SK-N-SH (cell line): ENCODE data around the gene SRM. TPM values are rescaled to one million over a fixed set of nuclear protein-coding genes. Genes with fewer than 3 reads are reported as not detected.
A peak's percentile ranks its signal among the peaks of the same experiment; 100 is the strongest.

Experiments
- CTCF ChIA-PET: fragments of 300-600, 350-600 bp; formaldehyde crosslinking; extraction: SDS; loops from one replicate; lab custom pipeline; 2021; lab: Yijun Ruan, JAX
- POLR2A ChIA-PET: fragments of 350-600 bp; sonication (Branson Sonifier 250); formaldehyde crosslinking; extraction: SDS; loops from one replicate; lab custom pipeline; 2020; ENCODE audit warnings: antibody characterized with exemption, inconsistent platforms; lab: Yijun Ruan, JAX
- DNase-seq: peaks from one replicate; pipeline ENCODE4 v3.0.0; 2012
- H2AFZ ChIP-seq: fragments of 200-600 bp; sonication (generic); 2 replicates; pipeline ENCODE4 v1.8.1; 2016; ENCODE audit warnings: antibody characterized with exemption, mild to moderate bottlenecking, low read depth
- H3F3A ChIP-seq: fragments of 200-600 bp; sonication (generic); replicated peaks from 2 replicates; pipeline ENCODE3; 2016; ENCODE audit warnings: antibody characterized with exemption, mild to moderate bottlenecking; ENCODE audit not compliant: insufficient read depth
- H3K27ac ChIP-seq, 2 experiments: fragments of 200-500 bp in 1 of 2; fragments of 200-600 bp in 1 of 2; sonication (Bioruptor generic) in 1 of 2; sonication (generic), shearing (Covaris generic) in 1 of 2; 2 replicates each; pipeline versions ENCODE4 v1.5.1 to v1.6.1; 2014 to 2016; ENCODE audit warnings: low read depth in 2 of 2, inconsistent platforms in 1 of 2, low read length in 1 of 2, mild to moderate bottlenecking in 1 of 2, mixed read lengths in 1 of 2
- H3K27me3 ChIP-seq: fragments of 200-600 bp; sonication (generic), shearing (Covaris generic); 2 replicates; pipeline ENCODE4 v1.6.1; 2016; ENCODE audit warnings: mixed run types; ENCODE audit not compliant: insufficient read depth
- H3K36me3 ChIP-seq, 2 experiments: fragments of 200-500 bp in 1 of 2; fragments of 200-600 bp in 1 of 2; sonication (Bioruptor generic) in 1 of 2; sonication (generic) in 1 of 2; replicated peaks in 1 of 2; 2 replicates each; pipeline versions ENCODE3 to v1.5.1; 2014 to 2016; ENCODE audit warnings: low read length in 1 of 2, mild to moderate bottlenecking in 1 of 2; ENCODE audit not compliant: insufficient read depth in 2 of 2, control insufficient read depth in 1 of 2
- H3K4me1 ChIP-seq, 2 experiments: fragments of 200-500 bp in 1 of 2; fragments of 200-600 bp in 1 of 2; sonication (Bioruptor generic) in 1 of 2; sonication (generic), shearing (Covaris generic) in 1 of 2; 2 replicates each; pipeline versions ENCODE4 v1.5.1 to v1.6.1; 2014 to 2016; ENCODE audit warnings: low read depth in 1 of 2, low read length in 1 of 2, mixed run types in 1 of 2; ENCODE audit not compliant: insufficient read depth in 2 of 2, control insufficient read depth in 1 of 2
- H3K4me2 ChIP-seq: fragments of 200-600 bp; sonication (generic), shearing (Covaris generic); 2 replicates; pipeline ENCODE4 v1.6.1; 2017; ENCODE audit warnings: mixed run types
- H3K4me3 ChIP-seq, 2 experiments: fragments of 200-500 bp in 1 of 2; fragments of 200-600 bp in 1 of 2; sonication (Bioruptor generic) in 1 of 2; sonication (generic), shearing (Covaris generic) in 1 of 2; 2 replicates each; pipeline versions ENCODE4 v1.5.1 to v1.8.1; 2014 to 2016; ENCODE audit warnings: low read depth in 2 of 2, inconsistent platforms in 1 of 2, low read length in 1 of 2, mild to moderate bottlenecking in 1 of 2, mixed read lengths in 1 of 2, moderate library complexity in 1 of 2
- H3K79me2 ChIP-seq: fragments of 200-600 bp; sonication (generic); 2 replicates; pipeline ENCODE4 v1.8.1; 2017; ENCODE audit warnings: mild to moderate bottlenecking; ENCODE audit not compliant: insufficient read depth
- H3K9ac ChIP-seq: fragments of 200-600 bp; sonication (generic); 2 replicates; pipeline ENCODE4 v1.6.1; 2017; ENCODE audit warnings: mixed run types
- H3K9me2 ChIP-seq: fragments of 200-600 bp; sonication (generic); 2 replicates; pipeline ENCODE4 v1.6.1; 2017; ENCODE audit warnings: mixed run types
- H3K9me3 ChIP-seq: fragments of 200-600 bp; sonication (generic); 2 replicates; pipeline ENCODE4 v1.6.1; 2017; ENCODE audit warnings: mixed run types, mild to moderate bottlenecking, moderate library complexity
- H4K20me1 ChIP-seq: fragments of 200-600 bp; sonication (generic); 2 replicates; pipeline ENCODE4 v1.6.1; 2017; ENCODE audit warnings: mild to moderate bottlenecking, mixed run types; ENCODE audit not compliant: insufficient read depth
- CHD2 ChIP-seq: fragments of 150-350 bp; IDR thresholded peaks from 2 replicates; pipeline ENCODE4 v1.6.1; 2018; ENCODE audit warnings: low read length; ENCODE audit not compliant: partially characterized antibody
- CTCF ChIP-seq: fragments of 200-600 bp; sonication (generic); IDR thresholded peaks from 2 replicates; pipeline ENCODE4 v1.6.1; 2017; ENCODE audit warnings: antibody characterized with exemption, mild to moderate bottlenecking, moderate library complexity
- EP300 ChIP-seq, 2 experiments: IDR thresholded peaks; 2 replicates each; pipeline versions ENCODE4 v1.4.0 to v1.6.1; 2012; ENCODE audit warnings: borderline replicate concordance in 1 of 2, low read depth in 1 of 2, low read length in 1 of 2
- EZH2phosphoT487 ChIP-seq: fragments of 200-600 bp; sonication (generic); IDR thresholded peaks from 2 replicates; pipeline ENCODE4 v1.6.1; 2017; ENCODE audit warnings: low read depth, mixed run types, mild to moderate bottlenecking, antibody characterized with exemption, moderate library complexity, borderline replicate concordance
- FOSL2 ChIP-seq: IDR thresholded peaks from 2 replicates; pipeline ENCODE4 v1.4.0; 2012; ENCODE audit warnings: low read depth, mild to moderate bottlenecking, moderate library complexity, borderline replicate concordance
- FOXM1 ChIP-seq: IDR thresholded peaks from 2 replicates; pipeline ENCODE4 v1.4.0; 2012; ENCODE audit warnings: low read depth, mild to moderate bottlenecking
- GABPA ChIP-seq: IDR thresholded peaks from 2 replicates; pipeline ENCODE4 v1.4.0; 2012; ENCODE audit warnings: low read depth, mild to moderate bottlenecking
- GATA2 ChIP-seq: sonication (generic); formaldehyde crosslinking; IDR thresholded peaks from 2 replicates; pipeline ENCODE4 v1.5.0; 2020; ENCODE audit warnings: mild to moderate bottlenecking, missing genetic modification reagents
- MAX ChIP-seq: IDR thresholded peaks from 2 replicates; pipeline ENCODE4 v1.4.0; 2012; ENCODE audit warnings: low read depth
- NFIC ChIP-seq: IDR thresholded peaks from 2 replicates; pipeline ENCODE4 v1.4.0; 2012; ENCODE audit warnings: borderline replicate concordance
- POLR2AphosphoS5 ChIP-seq: IDR thresholded peaks from 2 replicates; pipeline ENCODE4 v1.6.1; 2012; ENCODE audit warnings: low read depth, low read length
- RAD21 ChIP-seq: IDR thresholded peaks from 2 replicates; pipeline ENCODE4 v1.6.1; 2012; ENCODE audit warnings: mild to moderate bottlenecking, low read length
- RCOR1 ChIP-seq: fragments of 150-350 bp; IDR thresholded peaks from 2 replicates; pipeline ENCODE4 v1.6.1; 2017; ENCODE audit warnings: antibody characterized with exemption, low read length
- RXRA ChIP-seq: IDR thresholded peaks from 2 replicates; pipeline ENCODE4 v1.4.0; 2012; ENCODE audit warnings: low read depth, mild to moderate bottlenecking, borderline replicate concordance
- TCF12 ChIP-seq: IDR thresholded peaks from 2 replicates; pipeline ENCODE4 v1.4.0; 2012
- TEAD4 ChIP-seq: IDR thresholded peaks from 2 replicates; pipeline ENCODE4 v1.4.0; 2012; ENCODE audit warnings: mild to moderate bottlenecking, borderline replicate concordance; ENCODE audit not compliant: insufficient read depth
- USF2 ChIP-seq: fragments of 150-350 bp; IDR thresholded peaks from 2 replicates; pipeline ENCODE4 v1.6.1; 2017; ENCODE audit warnings: antibody characterized with exemption, low read length, low read depth, borderline replicate concordance
- YY1 ChIP-seq: IDR thresholded peaks from 2 replicates; pipeline ENCODE4 v1.4.0; 2012; ENCODE audit warnings: low read depth, mild to moderate bottlenecking
- ZBTB33 ChIP-seq: IDR thresholded peaks from 2 replicates; pipeline ENCODE4 v1.4.0; 2012; ENCODE audit warnings: low read depth, borderline replicate concordance
- WGBS: methylation state at CpG from one replicate; pipeline ENCODE4 v1.1.6; 2017; ENCODE audit warnings: low lambda C conversion rate; 5-methylcytosine and 5-hydroxymethylcytosine counted together
- polyA plus RNA-seq, 3 experiments: library from polyadenylated mRNA; depleted of rRNA; stranded (reverse); fragments of >200 nt; gene quantifications; 2 replicates each; pipeline ENCODE4 v1.2.3, GENCODE V29; 2012
- TF ChIP-seq, protein P1 (sequence below): IDR thresholded peaks from 2 replicates; pipeline ENCODE4 v1.6.1; 2012; ENCODE audit warnings: mild to moderate bottlenecking, low read depth, low read length, moderate library complexity
- TF ChIP-seq, protein P2 (sequence below): fragments of 150-350 bp; IDR thresholded peaks from 2 replicates; pipeline ENCODE4 v1.6.1; 2016; ENCODE audit warnings: mild to moderate bottlenecking, low read depth, low read length

SRM gene
- polyA plus RNA-seq, 1 of the 3 experiments (the other 2 are of a cell fraction), result 105 TPM

DNA sequence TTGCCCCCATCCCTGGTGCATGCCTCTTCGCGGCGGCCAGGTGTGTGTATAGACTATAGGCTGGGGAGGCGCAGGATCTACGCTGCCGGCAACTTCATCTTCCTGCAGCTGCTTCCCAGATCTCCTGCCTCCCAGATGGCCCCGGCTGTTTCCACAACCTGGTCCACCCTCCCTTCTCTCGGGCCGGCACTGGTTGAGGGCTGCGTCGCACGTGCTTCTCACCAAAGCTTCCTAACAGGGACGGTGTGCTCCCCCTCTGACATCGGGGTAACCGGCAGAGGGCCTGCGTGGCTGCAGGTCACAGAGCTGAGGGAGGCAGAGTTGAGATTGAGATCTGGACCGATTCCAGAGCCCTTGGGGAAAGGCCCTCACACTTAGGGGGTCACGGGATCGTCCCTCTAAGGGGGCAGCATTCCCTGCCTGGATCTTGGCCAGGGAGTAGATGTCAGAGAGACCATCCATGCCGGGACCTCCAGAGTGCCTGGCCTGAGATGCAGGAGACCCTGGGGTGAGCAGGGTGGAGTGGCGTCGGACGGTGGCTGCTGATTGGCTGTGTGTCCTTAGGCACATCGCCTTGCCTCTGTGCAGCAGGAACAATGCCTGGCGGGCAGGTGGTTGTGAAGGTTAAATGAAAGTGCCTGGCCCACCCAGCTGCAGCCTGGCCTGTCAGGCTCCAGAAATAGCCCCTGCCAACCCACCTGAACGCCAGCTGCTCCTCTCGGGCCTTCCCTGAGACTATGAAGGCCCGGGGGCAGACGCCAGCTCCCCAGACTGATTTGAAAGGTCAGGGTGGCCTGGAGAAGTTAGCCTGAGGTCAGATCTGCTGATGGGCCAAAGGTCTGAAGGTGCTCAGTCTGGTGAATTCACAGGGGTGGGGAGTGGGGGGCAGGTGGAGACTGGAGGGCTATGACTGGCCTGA lies 6.7 kb downstream of the SRM start:
- no peak overlapping the region for H2AFZ ChIP-seq
- peaks cover 4% of the 10 kb centered on the region; the same call in 1 of the 2 replicates for H3K79me2 ChIP-seq
- no peaks in the 10 kb centered on the region for H3K9me3 ChIP-seq
- H3K27me3 ChIP-seq, result no peaks in the 10 kb centered on the region
- DNase-seq, result peak; percentile 88
- 50% methylated on average over 22 of the region's 29 CpGs for WGBS
- no peaks in the 10 kb centered on the region for H3K9me2 ChIP-seq
- no peak overlapping the region for H3K4me3 ChIP-seq
- H3K4me2 ChIP-seq, result no peak overlapping the region
- H3K27ac ChIP-seq, result peak overlapping the region in 1 of 2 experiments; percentile 76; a peak in 2 of 4 replicates
- H4K20me1 ChIP-seq, result peaks cover 4% of the 10 kb centered on the region; the same call in 1 of the 2 replicates
- ChIA-PET POLR2A (interaction anchor here (0.6 to 1.9 kb wide), 3 partner anchors 14 to 47 kb away, joined by 3 to 7 read pairs (median 3); partner anchors contain the start of gene EXOSC10), CTCF (interaction anchor here (0.7 to 10.0 kb wide), 8 partner anchors 10 to 899 kb away, joined by 3 to 118 read pairs (median 4); no protein-coding TSS in a partner anchor)
- H3F3A ChIP-seq, result no peaks in the 10 kb centered on the region
- H3K36me3 ChIP-seq, result peaks cover 0 to 17% of the 10 kb centered on the region in 2 experiments
- H3K9ac ChIP-seq, result no peak overlapping the region
- peaks cover 0 to 17% of the 10 kb centered on the region in 2 experiments; a peak in 1 of 4 replicates for H3K4me1 ChIP-seq
- TF ChIP-seq ZBTB33, result no peak
- TF ChIP-seq RCOR1, result no peak
- TF ChIP-seq, protein P1, sequence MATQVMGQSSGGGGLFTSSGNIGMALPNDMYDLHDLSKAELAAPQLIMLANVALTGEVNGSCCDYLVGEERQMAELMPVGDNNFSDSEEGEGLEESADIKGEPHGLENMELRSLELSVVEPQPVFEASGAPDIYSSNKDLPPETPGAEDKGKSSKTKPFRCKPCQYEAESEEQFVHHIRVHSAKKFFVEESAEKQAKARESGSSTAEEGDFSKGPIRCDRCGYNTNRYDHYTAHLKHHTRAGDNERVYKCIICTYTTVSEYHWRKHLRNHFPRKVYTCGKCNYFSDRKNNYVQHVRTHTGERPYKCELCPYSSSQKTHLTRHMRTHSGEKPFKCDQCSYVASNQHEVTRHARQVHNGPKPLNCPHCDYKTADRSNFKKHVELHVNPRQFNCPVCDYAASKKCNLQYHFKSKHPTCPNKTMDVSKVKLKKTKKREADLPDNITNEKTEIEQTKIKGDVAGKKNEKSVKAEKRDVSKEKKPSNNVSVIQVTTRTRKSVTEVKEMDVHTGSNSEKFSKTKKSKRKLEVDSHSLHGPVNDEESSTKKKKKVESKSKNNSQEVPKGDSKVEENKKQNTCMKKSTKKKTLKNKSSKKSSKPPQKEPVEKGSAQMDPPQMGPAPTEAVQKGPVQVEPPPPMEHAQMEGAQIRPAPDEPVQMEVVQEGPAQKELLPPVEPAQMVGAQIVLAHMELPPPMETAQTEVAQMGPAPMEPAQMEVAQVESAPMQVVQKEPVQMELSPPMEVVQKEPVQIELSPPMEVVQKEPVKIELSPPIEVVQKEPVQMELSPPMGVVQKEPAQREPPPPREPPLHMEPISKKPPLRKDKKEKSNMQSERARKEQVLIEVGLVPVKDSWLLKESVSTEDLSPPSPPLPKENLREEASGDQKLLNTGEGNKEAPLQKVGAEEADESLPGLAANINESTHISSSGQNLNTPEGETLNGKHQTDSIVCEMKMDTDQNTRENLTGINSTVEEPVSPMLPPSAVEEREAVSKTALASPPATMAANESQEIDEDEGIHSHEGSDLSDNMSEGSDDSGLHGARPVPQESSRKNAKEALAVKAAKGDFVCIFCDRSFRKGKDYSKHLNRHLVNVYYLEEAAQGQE, result no peak
- TF ChIP-seq FOXM1, result no peak
- TF ChIP-seq FOSL2, result no peak
- TF ChIP-seq TCF12, result no peak
- TF ChIP-seq MAX, result 0 out of 2 replicates have a peak, but pooled peaks have one; percentile 20
- no peak for TF ChIP-seq POLR2AphosphoS5
- TF ChIP-seq RXRA, result no peak
- TF ChIP-seq EZH2phosphoT487, result no peak
- no peak for TF ChIP-seq RAD21
- no peak for TF ChIP-seq NFIC
- TF ChIP-seq CTCF, result no peak
- no peak for TF ChIP-seq YY1
- no peak for TF ChIP-seq GABPA
- no peak for TF ChIP-seq USF2
- TF ChIP-seq CHD2, result no peak
- TF ChIP-seq, protein P2, sequence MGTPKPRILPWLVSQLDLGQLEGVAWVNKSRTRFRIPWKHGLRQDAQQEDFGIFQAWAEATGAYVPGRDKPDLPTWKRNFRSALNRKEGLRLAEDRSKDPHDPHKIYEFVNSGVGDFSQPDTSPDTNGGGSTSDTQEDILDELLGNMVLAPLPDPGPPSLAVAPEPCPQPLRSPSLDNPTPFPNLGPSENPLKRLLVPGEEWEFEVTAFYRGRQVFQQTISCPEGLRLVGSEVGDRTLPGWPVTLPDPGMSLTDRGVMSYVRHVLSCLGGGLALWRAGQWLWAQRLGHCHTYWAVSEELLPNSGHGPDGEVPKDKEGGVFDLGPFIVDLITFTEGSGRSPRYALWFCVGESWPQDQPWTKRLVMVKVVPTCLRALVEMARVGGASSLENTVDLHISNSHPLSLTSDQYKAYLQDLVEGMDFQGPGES, result no peak
- TF ChIP-seq TEAD4, result no peak
- peak; percentile 28; the same call in 1 of the 2 replicates for TF ChIP-seq GATA2 (CRISPR knock-in tag)
- peak in 1 of 2 experiments; percentile 64; a peak in 1 of 4 replicates for TF ChIP-seq EP300 (IDR thresholded peaks at IDR 0.05; ENCODE audit: borderline replicate concordance in 1 of 2, low read depth in 1 of 2, low read length in 1 of 2)
